ENCODE measurements around the gene CCDC85C. TPM values are rescaled to one million over a fixed set of nuclear protein-coding genes. Genes with fewer than 3 reads are reported as not detected.

The CCDC85C gene
- total and polyA plus RNA-seq, 7 donors, result 1.8 to 21.0 (median 7.9) TPM

GRCh38 chr14:99519347-99519881, 84.6 kb downstream of the CCDC85C start:
- Histone ChIP-seq H3K4me3 (no peak overlapping the region), H3K27me3 (ENCODE audit: insufficient read depth in 3 of 3, low read length in 2 of 3) (no peaks in the 10 kb centered on the region), H3K9me3 (no peaks in the 10 kb centered on the region), H3K36me3 (ENCODE audit: insufficient read depth in 1 of 2, low read depth in 1 of 2) (peaks cover 0 to 8% of the 10 kb centered on the region in 2 donors), H3K4me1 (no peaks in the 10 kb centered on the region), H3K27ac (no peak overlapping the region)
- intact Hi-C loops (cut with DNase I), result loop anchor here (2.0 to 10.0 kb wide), 3 partner anchors 48 to 385 kb away; no protein-coding TSS in a partner anchor
- DNase-seq (peak in 1 of 2 donors; percentile 36), ATAC-seq (no peak)
- 91 to 97% (median 92%) methylated on average over 8 of the region's 8 CpGs for WGBS, 3 donors
- TF ChIP-seq CTCF (IDR thresholded peaks at IDR 0.05), result no peak

- Histone ChIP-seq H3K27me3 (ENCODE audit: insufficient read depth in 3 of 3, low read length in 2 of 3) (no peaks in the 10 kb centered on the region), H3K27ac (no peak overlapping the region), H3K36me3 (ENCODE audit: insufficient read depth in 1 of 2, low read depth in 1 of 2) (peaks cover 0 to 14% of the 10 kb centered on the region in 2 donors), H3K9me3 (no peaks in the 10 kb centered on the region), H3K4me1 (no peaks in the 10 kb centered on the region), H3K4me3 (no peak overlapping the region)
- intact Hi-C loops (cut with DNase I), result loop anchor here (1.0 to 10.0 kb wide), 4 partner anchors 49 to 386 kb away; no protein-coding TSS in a partner anchor
- WGBS, 3 donors, result 34 to 38% (median 38%) methylated on average over 17 to 21 of the region's 21 CpGs
- ATAC-seq, result peak; percentile 70 to 85 (median 74)
- DNase-seq, result peak; percentile 64 to 84
- peak; percentile 99 for TF ChIP-seq CTCF (IDR thresholded peaks at IDR 0.05)
Observed at GRCh38 chr14:99518441-99519346, 85.3 kb downstream of the CCDC85C start.

GRCh38 chr14:99517643-99518381, 86.2 kb downstream of the CCDC85C start:
- 60 to 67% (median 62%) methylated on average over 16 of the region's 16 CpGs for WGBS, 3 donors
- Histone ChIP-seq H3K9me3 (no peaks in the 10 kb centered on the region), H3K27me3 (ENCODE audit: insufficient read depth in 3 of 3, low read length in 2 of 3) (no peaks in the 10 kb centered on the region), H3K4me3 (no peak overlapping the region), H3K27ac (no peak overlapping the region), H3K36me3 (ENCODE audit: insufficient read depth in 1 of 2, low read depth in 1 of 2) (peaks cover 0 to 17% of the 10 kb centered on the region in 2 donors), H3K4me1 (no peaks in the 10 kb centered on the region)
- peak in 1 of 2 donors; percentile 48 for DNase-seq
- intact Hi-C loops (cut with DNase I), result loop anchor here (1.0 to 10.0 kb wide), 4 partner anchors 49 to 387 kb away; no protein-coding TSS in a partner anchor
- ATAC-seq, result peak; percentile 2 to 15 (median 2)
- no peak for TF ChIP-seq CTCF (IDR thresholded peaks at IDR 0.05)

GRCh38 chr14:99516871-99517642, 87.0 kb downstream of the CCDC85C start:
- H3K27ac ChIP-seq, result no peak overlapping the region
- no peaks in the 10 kb centered on the region for H3K27me3 ChIP-seq (ENCODE audit: insufficient read depth in 3 of 3, low read length in 2 of 3)
- H3K4me3 ChIP-seq, result no peak overlapping the region
- ATAC-seq (no peak), DNase-seq (peak in 1 of 2 donors; percentile 51)
- H3K9me3 ChIP-seq, result no peaks in the 10 kb centered on the region
- peaks cover 0 to 24% of the 10 kb centered on the region in 2 donors for H3K36me3 ChIP-seq (ENCODE audit: insufficient read depth in 1 of 2, low read depth in 1 of 2)
- no peak for TF ChIP-seq CTCF (IDR thresholded peaks at IDR 0.05)
- no peaks in the 10 kb centered on the region for H3K4me1 ChIP-seq
- WGBS, 3 donors, result 73 to 92% (median 78%) methylated on average over 13 to 14 of the region's 14 CpGs
- intact Hi-C loops (cut with DNase I), result loop anchor here (5.0 to 10.0 kb wide), 2 partner anchors 50 to 388 kb away; no protein-coding TSS in a partner anchor
